GM10248 (cell line): ENCODE measurements around the gene MED13L.
A peak's percentile ranks its signal among the peaks of the same experiment; 100 is the strongest.

Experiments used
- CTCF ChIA-PET: fragments of 300-600 bp; sonication (Branson Sonifier 250); formaldehyde crosslinking; extraction: SDS; loops from one replicate; lab custom pipeline; 2021; ENCODE audit warnings: antibody characterized with exemption; lab: Yijun Ruan, JAX
- POLR2A ChIA-PET: fragments of 350-650 bp; sonication (Branson Sonifier 250); formaldehyde crosslinking; extraction: SDS; loops from one replicate; lab custom pipeline; 2020; ENCODE audit warnings: antibody characterized with exemption; lab: Yijun Ruan, JAX
- DNase-seq: peaks from one replicate; pipeline ENCODE4 v3.0.0; 2012; ENCODE audit errors: extremely low spot score
- CTCF ChIP-seq: IDR thresholded peaks from 2 replicates; pipeline ENCODE4 v1.5.1; 2012; ENCODE audit warnings: mild to moderate bottlenecking, low read depth; ENCODE audit errors: extremely low read depth, missing control alignments, control extremely low read depth

MED13L gene

GRCh38 chr12:116174006-116174405 is 103.5 kb downstream of the MED13L start:
- POLR2A ChIA-PET: no interaction called here
- CTCF ChIA-PET: interaction anchor here (1.1 to 1.2 kb wide), 2 partner anchors 9 to 17 kb away, joined by 3 read pairs; no protein-coding TSS in a partner anchor

DNA sequence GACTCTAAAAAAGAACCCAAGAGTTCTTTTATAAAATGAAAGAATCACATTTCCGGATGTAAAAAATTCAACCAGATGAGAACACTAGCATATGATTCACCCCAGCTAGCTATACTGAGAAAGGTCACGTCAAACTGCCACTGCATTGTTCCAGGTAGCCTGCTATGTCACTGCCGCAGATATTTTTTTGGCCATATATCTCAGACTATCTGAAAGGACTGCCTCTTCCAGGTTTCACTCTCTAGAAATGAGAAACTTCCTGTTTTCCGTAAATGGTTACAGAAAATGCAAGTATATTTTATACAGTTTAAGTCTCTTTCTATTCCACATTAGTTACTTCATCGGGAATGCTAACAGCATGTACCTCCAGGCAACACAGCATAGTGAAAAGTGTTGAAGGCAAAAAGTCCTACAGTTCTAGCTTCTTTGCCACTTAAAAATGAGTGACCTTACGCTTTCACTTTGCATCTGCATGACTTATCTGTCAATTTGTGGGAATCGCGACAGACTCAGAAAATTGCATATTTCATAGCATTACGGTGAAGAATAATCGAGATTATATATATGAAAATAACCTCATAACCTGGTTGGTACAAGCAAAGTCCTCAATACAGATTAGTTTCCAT is 105.2 kb downstream of the MED13L start:
- peak; percentile 46 for DNase-seq
- TF ChIP-seq CTCF: no peak
- ChIA-PET CTCF (interaction anchor here (1.0 to 1.5 kb wide), 10 partner anchors 9 to 537 kb away, joined by 3 to 5 read pairs (median 3); no protein-coding TSS in a partner anchor), POLR2A (no interaction called here)

More at GRCh38 chr12:116174006-116174405, 103.5 kb downstream of the MED13L start:
- DNase-seq: peak; percentile 15
- TF ChIP-seq CTCF: no peak

- POLR2A ChIA-PET: no interaction called here
- CTCF ChIA-PET: interaction anchor here (0.9 to 1.5 kb wide), 12 partner anchors 8 to 538 kb away, joined by 3 to 5 read pairs (median 3); no protein-coding TSS in a partner anchor
- TF ChIP-seq CTCF: no peak
- no peak for DNase-seq
Measured at GRCh38 chr12:116171549-116171948, 105.9 kb downstream of the MED13L start.

- CTCF ChIA-PET: interaction anchor here (0.7 to 1.9 kb wide), 4 partner anchors 28 to 94 kb away, joined by 3 to 5 read pairs (median 4); no protein-coding TSS in a partner anchor
- no peak for DNase-seq
- POLR2A ChIA-PET: interaction anchor here (0.6 kb wide), 1 partner anchor 11 kb away, joined by 3 read pairs; no protein-coding TSS in a partner anchor
- TF ChIP-seq CTCF: no peak
Measured at GRCh38 chr12:116169071-116169470, 108.4 kb downstream of the MED13L start.

GRCh38 chr12:116166306-116166705 is 111.2 kb downstream of the MED13L start:
- ChIA-PET POLR2A (no interaction called here), CTCF (no interaction called here)
- no peak for TF ChIP-seq CTCF
- no peak for DNase-seq

- POLR2A ChIA-PET: interaction anchor here (0.6 kb wide), 1 partner anchor 8 kb away, joined by 4 read pairs; no protein-coding TSS in a partner anchor
- no peak for TF ChIP-seq CTCF
- no peak for DNase-seq
- CTCF ChIA-PET: interaction anchor here (1.5 kb wide), 1 partner anchor 23 kb away, joined by 6 read pairs; no protein-coding TSS in a partner anchor
Measured at GRCh38 chr12:116165036-116165425, 112.5 kb downstream of the MED13L start.
